ENCODE results near the gene ATG2A. TPM values are rescaled to one million over a fixed set of nuclear protein-coding genes. Genes with fewer than 3 reads are reported as not detected.
A peak's percentile ranks its signal among the peaks of the same experiment; 100 is the strongest.

The ATG2A gene
- total and polyA plus RNA-seq, 10 of the 15 experiments (the other 5 are each of a cell fraction or from before 2014, with no cell fraction given), result 0.08 to 19.0 (median 4.6) TPM

DNA sequence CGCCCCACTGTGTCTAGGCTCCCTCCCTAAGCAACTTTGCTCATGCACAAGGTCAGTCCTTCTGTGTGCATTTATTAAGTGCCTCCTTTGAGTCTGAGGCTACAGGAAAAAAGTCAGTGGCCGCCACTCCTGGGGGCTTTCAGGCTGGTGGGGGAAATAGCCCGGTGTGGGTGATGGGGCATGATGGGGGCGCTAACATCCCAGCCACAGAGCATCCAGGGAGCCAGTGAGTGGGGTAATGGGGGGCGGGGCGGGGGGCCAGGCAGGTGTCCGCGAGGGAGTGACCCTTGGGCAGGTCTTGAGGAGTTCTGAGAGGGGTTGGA is 28.6 kb downstream of the ATG2A start:
- WGBS (ENCODE audit: insufficient coverage, insufficient replicate concordance, low lambda C conversion rate, missing lambda C conversion rate), result 52% methylated on average over 8 of the region's 8 CpGs
- ChIA-PET POLR2A (interaction anchor here (3.2 to 19.9 kb wide), 2 partner anchors 10 to 30 kb away, joined by 19 to 620 read pairs; partner anchors contain the start of gene EHD1), RAD21 (ENCODE audit: unreplicated experiment) (interaction anchor here (0.7 to 4.7 kb wide), 8 partner anchors 11 to 40 kb away, joined by 3 to 61 read pairs (median 5); no protein-coding TSS in a partner anchor), SMC1A (ENCODE audit: uncharacterized antibody, unreplicated experiment) (interaction anchor here (0.6 to 6.1 kb wide), 6 partner anchors 12 to 40 kb away, joined by 3 to 54 read pairs (median 5); no protein-coding TSS in a partner anchor), CTCF (interaction anchor here (0.7 to 30.0 kb wide), 11 partner anchors 11 to 186 kb away, joined by 3 to 1208 read pairs (median 3); partner anchors contain the start of genes BATF2, CDC42BPG and EHD1)
- no peaks in the 10 kb centered on the region for H3K79me2 ChIP-seq (ENCODE audit: control insufficient read depth, insufficient read depth, low read length)
- no peaks in the 10 kb centered on the region for H4K20me1 ChIP-seq (ENCODE audit: control insufficient read depth, insufficient read depth)
- no peaks in the 10 kb centered on the region for H3K27me3 ChIP-seq (replicated peaks in 1 of 2; ENCODE audit: control insufficient read depth in 2 of 2, insufficient read depth in 2 of 2, low read length in 1 of 2)
- no peak for FAIRE-seq
- H3K27ac ChIP-seq (ENCODE audit: control insufficient read depth, insufficient read depth), result peak overlapping the region; percentile 27; the same call in 1 of the 2 replicates
- intact Hi-C loops (cut with micrococcal nuclease; ENCODE audit: unreplicated experiment), result no loop called here
- no peak overlapping the region for H3K9ac ChIP-seq (ENCODE audit: control insufficient read depth, insufficient read depth, low read length)
- no TSS peak for BruUV-seq (replicated peaks)
- H3K4me3 ChIP-seq, result no peak overlapping the region
- peaks cover 12% of the 10 kb centered on the region for H3K4me1 ChIP-seq (ENCODE audit: control insufficient read depth, insufficient read depth, low read length)
- H3K4me2 ChIP-seq (ENCODE audit: control insufficient read depth, insufficient read depth), result peak overlapping the region; percentile 69
- TF ChIP-seq MXI1 (IDR thresholded peaks at IDR 0.05; ENCODE audit: low read depth, low read length) (no peak), SREBF2 (IDR thresholded peaks at IDR 0.05; ENCODE audit: low read length) (no peak), BMI1 (IDR thresholded peaks at IDR 0.05; ENCODE audit: borderline replicate concordance) (no peak), ZNF622 (IDR thresholded peaks at IDR 0.05) (no peak), MEF2B (IDR thresholded peaks at IDR 0.05; ENCODE audit: partially characterized antibody, poor library complexity, severe bottlenecking) (no peak), NR2C2 (IDR thresholded peaks at IDR 0.05; ENCODE audit: borderline replicate concordance, control insufficient read depth, insufficient read length, low read depth) (no peak), RELA (IDR thresholded peaks at IDR 0.05; ENCODE audit: borderline replicate concordance, partially characterized antibody) (no peak), NRF1 (conservative IDR thresholded peaks at IDR 0.05; ENCODE audit: low read depth, low read length) (no peak)
- TF ChIP-seq, protein P1, sequence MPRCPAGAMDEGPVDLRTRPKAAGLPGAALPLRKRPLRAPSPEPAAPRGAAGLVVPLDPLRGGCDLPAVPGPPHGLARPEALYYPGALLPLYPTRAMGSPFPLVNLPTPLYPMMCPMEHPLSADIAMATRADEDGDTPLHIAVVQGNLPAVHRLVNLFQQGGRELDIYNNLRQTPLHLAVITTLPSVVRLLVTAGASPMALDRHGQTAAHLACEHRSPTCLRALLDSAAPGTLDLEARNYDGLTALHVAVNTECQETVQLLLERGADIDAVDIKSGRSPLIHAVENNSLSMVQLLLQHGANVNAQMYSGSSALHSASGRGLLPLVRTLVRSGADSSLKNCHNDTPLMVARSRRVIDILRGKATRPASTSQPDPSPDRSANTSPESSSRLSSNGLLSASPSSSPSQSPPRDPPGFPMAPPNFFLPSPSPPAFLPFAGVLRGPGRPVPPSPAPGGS (IDR thresholded peaks at IDR 0.05; ENCODE audit: borderline replicate concordance, insufficient read depth, low read depth, low read length, poor library complexity, severe bottlenecking), result no peak
- TF ChIP-seq, protein P2, sequence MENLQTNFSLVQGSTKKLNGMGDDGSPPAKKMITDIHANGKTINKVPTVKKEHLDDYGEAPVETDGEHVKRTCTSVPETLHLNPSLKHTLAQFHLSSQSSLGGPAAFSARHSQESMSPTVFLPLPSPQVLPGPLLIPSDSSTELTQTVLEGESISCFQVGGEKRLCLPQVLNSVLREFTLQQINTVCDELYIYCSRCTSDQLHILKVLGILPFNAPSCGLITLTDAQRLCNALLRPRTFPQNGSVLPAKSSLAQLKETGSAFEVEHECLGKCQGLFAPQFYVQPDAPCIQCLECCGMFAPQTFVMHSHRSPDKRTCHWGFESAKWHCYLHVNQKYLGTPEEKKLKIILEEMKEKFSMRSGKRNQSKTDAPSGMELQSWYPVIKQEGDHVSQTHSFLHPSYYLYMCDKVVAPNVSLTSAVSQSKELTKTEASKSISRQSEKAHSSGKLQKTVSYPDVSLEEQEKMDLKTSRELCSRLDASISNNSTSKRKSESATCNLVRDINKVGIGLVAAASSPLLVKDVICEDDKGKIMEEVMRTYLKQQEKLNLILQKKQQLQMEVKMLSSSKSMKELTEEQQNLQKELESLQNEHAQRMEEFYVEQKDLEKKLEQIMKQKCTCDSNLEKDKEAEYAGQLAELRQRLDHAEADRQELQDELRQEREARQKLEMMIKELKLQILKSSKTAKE (IDR thresholded peaks at IDR 0.05; ENCODE audit: low read depth, poor library complexity, severe bottlenecking), result no peak
- no peaks in the 10 kb centered on the region for H3K36me3 ChIP-seq (ENCODE audit: control insufficient read depth in 2 of 2, insufficient read depth in 2 of 2, low read length in 1 of 2)
- H2AFZ ChIP-seq (ENCODE audit: control insufficient read depth, low read depth, low read length), result peak overlapping the region; percentile 96
- no peak for ATAC-seq
- no peak for DNase-seq (ENCODE audit: low read depth, low spot score)
- in situ Hi-C loops (cut with MboI), result no loop called here
- no peaks in the 10 kb centered on the region for H3K9me3 ChIP-seq (replicated peaks; ENCODE audit: control insufficient read depth, insufficient read depth, low read length)
